ENCODE measurements around the gene TMPRSS13.
"Not testable (repeated sequence)": the region's sequence is repeated elsewhere in the genome, so short reads cannot be mapped to it uniquely, and the experiment has no call there.

TMPRSS13 gene

DNA sequence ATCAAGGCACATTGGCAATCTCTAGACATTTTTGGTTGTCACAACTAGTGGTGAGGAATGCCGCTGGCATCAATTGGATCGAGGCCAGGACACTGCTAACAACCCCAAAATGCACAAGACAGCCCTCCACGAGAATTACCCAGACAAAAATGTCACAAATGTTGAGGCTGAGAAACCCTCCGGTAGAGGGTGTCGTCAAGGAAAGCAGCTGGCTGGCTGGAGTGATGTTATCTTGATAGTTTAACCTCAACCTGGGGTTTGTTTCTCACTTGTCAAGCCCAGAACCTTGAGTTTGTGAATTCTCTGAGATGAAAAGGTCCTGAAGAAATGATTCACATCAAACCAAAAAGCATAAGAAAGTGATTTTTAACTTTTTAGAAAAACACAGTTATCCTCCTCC is 21.1 kb upstream of the TMPRSS13 start:
- Histone ChIP-seq H3K9me3 (ENCODE audit: control insufficient read depth, insufficient read depth, low read depth, low read length) (no peaks in the 10 kb centered on the region), H3K4me3 (ENCODE audit: low read depth, low read length) (no peak overlapping the region), H3K4me1 (ENCODE audit: control insufficient read depth, insufficient read depth, low read length) (no peaks in the 10 kb centered on the region), H3K36me3 (ENCODE audit: control insufficient read depth in 2 of 2, insufficient read depth in 1 of 2, low read length in 2 of 2) (no peaks in the 10 kb centered on the region), H3K27ac (ENCODE audit: extremely low read depth, low read depth, low read length) (no peak overlapping the region)
- ChIA-PET POLR2A (no interaction called here), CTCF (interaction anchor here (1.4 to 9.3 kb wide), 4 partner anchors 11 to 143 kb away, joined by 5 to 100 read pairs (median 6); no protein-coding TSS in a partner anchor)
- TF ChIP-seq ZFP37 (tag by site-specific recombination; IDR thresholded peaks at IDR 0.05) = no peak
- TF ChIP-seq ZNF114 (tag by site-specific recombination; IDR thresholded peaks at IDR 0.05) = no peak
- no peak for TF ChIP-seq ZNF423 (tag by site-specific recombination; IDR thresholded peaks at IDR 0.05)
- TF ChIP-seq ZNF677 (tag by site-specific recombination; IDR thresholded peaks at IDR 0.05) = no peak
- TF ChIP-seq, protein P1, sequence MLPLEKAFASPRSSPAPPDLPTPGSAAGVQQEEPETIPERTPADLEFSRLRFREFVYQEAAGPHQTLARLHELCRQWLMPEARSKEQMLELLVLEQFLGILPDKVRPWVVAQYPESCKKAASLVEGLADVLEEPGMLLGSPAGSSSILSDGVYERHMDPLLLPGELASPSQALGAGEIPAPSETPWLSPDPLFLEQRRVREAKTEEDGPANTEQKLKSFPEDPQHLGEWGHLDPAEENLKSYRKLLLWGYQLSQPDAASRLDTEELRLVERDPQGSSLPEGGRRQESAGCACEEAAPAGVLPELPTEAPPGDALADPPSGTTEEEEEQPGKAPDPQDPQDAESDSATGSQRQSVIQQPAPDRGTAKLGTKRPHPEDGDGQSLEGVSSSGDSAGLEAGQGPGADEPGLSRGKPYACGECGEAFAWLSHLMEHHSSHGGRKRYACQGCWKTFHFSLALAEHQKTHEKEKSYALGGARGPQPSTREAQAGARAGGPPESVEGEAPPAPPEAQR (tag by site-specific recombination; IDR thresholded peaks at IDR 0.05) = no peak
- TF ChIP-seq, protein P2, sequence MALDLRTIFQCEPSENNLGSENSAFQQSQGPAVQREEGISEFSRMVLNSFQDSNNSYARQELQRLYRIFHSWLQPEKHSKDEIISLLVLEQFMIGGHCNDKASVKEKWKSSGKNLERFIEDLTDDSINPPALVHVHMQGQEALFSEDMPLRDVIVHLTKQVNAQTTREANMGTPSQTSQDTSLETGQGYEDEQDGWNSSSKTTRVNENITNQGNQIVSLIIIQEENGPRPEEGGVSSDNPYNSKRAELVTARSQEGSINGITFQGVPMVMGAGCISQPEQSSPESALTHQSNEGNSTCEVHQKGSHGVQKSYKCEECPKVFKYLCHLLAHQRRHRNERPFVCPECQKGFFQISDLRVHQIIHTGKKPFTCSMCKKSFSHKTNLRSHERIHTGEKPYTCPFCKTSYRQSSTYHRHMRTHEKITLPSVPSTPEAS (tag by site-specific recombination; IDR thresholded peaks at IDR 0.05) = no peak

DNA sequence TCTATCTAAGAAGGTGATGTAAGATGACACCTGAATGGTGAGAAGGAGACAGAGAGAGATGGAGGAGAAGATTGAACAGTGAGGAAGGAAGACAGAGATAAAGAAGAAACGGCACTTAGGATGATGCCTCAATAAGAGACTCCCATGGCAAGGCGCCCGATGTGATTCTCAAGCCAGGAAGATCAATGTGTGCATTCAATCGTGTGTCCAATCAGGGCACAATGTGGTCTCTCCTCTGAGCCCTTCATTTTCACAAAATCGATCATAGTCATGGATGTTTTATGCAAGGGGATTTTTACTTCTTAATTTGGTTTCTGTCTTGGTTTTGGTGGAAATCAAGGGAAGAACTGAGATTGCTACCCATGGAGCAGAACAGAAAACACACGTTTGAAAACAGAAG is 19.9 kb upstream of the TMPRSS13 start:
- Histone ChIP-seq H3K27ac (ENCODE audit: extremely low read depth, low read depth, low read length) (no peak overlapping the region), H3K4me1 (ENCODE audit: control insufficient read depth, insufficient read depth, low read length) (no peaks in the 10 kb centered on the region), H3K9me3 (ENCODE audit: control insufficient read depth, insufficient read depth, low read depth, low read length) (no peaks in the 10 kb centered on the region), H3K4me3 (ENCODE audit: low read depth, low read length) (no peak overlapping the region), H3K36me3 (ENCODE audit: control insufficient read depth in 2 of 2, insufficient read depth in 1 of 2, low read length in 2 of 2) (no peaks in the 10 kb centered on the region)
- TF ChIP-seq GLIS2 (tag by site-specific recombination; IDR thresholded peaks at IDR 0.05) (no peak), WT1 (tag by site-specific recombination; IDR thresholded peaks at IDR 0.05) (no peak), HOXC10 (CRISPR knock-in tag; IDR thresholded peaks at IDR 0.05) (no peak), ZNF416 (tag by site-specific recombination; IDR thresholded peaks at IDR 0.05) (no peak), MEIS1 (CRISPR knock-in tag; IDR thresholded peaks at IDR 0.05; ENCODE audit: borderline replicate concordance) (no peak), KLF9 (tag by site-specific recombination; IDR thresholded peaks at IDR 0.05; ENCODE audit: low read depth) (no peak), ZNF132 (tag by site-specific recombination; IDR thresholded peaks at IDR 0.05; ENCODE audit: borderline replicate concordance) (no peak), EGR2 (tag by site-specific recombination; IDR thresholded peaks at IDR 0.05; ENCODE audit: low read depth) (no peak), MZF1 (tag by site-specific recombination; IDR thresholded peaks at IDR 0.05; ENCODE audit: borderline replicate concordance) (no peak), ZNF24 (tag by site-specific recombination; IDR thresholded peaks at IDR 0.05) (no peak), ZNF600 (tag by site-specific recombination; IDR thresholded peaks at IDR 0.05) (no peak), ZNF341 (tag by site-specific recombination; IDR thresholded peaks at IDR 0.05; ENCODE audit: low read depth) (no peak), ZNF112 (tag by site-specific recombination; IDR thresholded peaks at IDR 0.05) (no peak), ZNF626 (tag by site-specific recombination; IDR thresholded peaks at IDR 0.05) (no peak), ZNF19 (tag by site-specific recombination; IDR thresholded peaks at IDR 0.05; ENCODE audit: low read depth) (no peak), ZNF155 (tag by site-specific recombination; IDR thresholded peaks at IDR 0.05) (no peak), ZNF664 (tag by site-specific recombination; IDR thresholded peaks at IDR 0.05) (no peak), ZNF302 (tag by site-specific recombination; IDR thresholded peaks at IDR 0.05; ENCODE audit: low read depth) (no peak)
- TF ChIP-seq, protein P3, sequence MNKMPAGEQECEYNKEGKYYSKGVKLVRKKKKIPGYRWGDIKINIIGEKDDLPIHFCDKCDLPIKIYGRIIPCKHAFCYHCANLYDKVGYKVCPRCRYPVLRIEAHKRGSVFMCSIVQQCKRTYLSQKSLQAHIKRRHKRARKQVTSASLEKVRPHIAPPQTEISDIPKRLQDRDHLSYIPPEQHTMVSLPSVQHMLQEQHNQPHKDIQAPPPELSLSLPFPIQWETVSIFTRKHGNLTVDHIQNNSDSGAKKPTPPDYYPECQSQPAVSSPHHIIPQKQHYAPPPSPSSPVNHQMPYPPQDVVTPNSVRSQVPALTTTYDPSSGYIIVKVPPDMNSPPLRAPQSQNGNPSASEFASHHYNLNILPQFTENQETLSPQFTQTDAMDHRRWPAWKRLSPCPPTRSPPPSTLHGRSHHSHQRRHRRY (tag by site-specific recombination; IDR thresholded peaks at IDR 0.05) = no peak
- POLR2A ChIA-PET = no interaction called here
- CTCF ChIA-PET = interaction anchor here (1.0 to 9.3 kb wide), 4 partner anchors 104 to 130 kb away, joined by 3 to 223 read pairs (median 134); no protein-coding TSS in a partner anchor

GRCh38 chr11:117948466-117948865 is 19.3 kb upstream of the TMPRSS13 start:
- CTCF ChIA-PET = interaction anchor here (0.7 to 9.3 kb wide), 6 partner anchors 65 to 140 kb away, joined by 3 to 223 read pairs (median 73); no protein-coding TSS in a partner anchor
- POLR2A ChIA-PET = not testable (repeated sequence)

DNA sequence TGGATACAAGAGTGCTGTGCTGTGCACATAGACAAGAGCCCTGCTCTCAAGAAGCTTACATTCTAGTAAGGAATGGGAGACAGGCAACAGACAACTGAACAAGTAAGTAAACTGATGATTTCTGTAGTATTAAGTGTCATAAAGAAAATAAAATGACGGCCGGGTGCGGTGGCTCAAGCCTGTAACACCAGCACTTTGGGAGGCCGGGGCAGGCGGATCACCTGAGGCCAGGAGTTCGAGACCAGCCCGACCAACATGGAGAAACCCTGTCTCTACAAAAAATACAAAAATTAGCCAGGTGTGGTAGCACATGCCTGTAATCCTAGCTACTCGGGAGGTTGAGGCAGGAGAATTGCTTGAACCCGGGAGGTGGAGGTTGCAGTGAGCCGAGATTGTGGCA is 18.5 kb upstream of the TMPRSS13 start:
- ChIA-PET POLR2A (interaction anchor here (1.8 kb wide), 1 partner anchor 71 kb away, joined by 4 read pairs; the partner anchor contains the start of gene FXYD6), CTCF (interaction anchor here (0.6 to 9.3 kb wide), 27 partner anchors 8 to 521 kb away, joined by 3 to 223 read pairs (median 11); no protein-coding TSS in a partner anchor)
- H3K27ac ChIP-seq (ENCODE audit: extremely low read depth, low read depth, low read length); H3K4me1 ChIP-seq (ENCODE audit: control insufficient read depth, insufficient read depth, low read length); H3K4me3 ChIP-seq (ENCODE audit: low read depth, low read length); H3K9me3 ChIP-seq (ENCODE audit: control insufficient read depth, insufficient read depth, low read depth, low read length); H3K36me3 ChIP-seq (ENCODE audit: control insufficient read depth in 2 of 2, insufficient read depth in 1 of 2, low read length in 2 of 2): not testable (repeated sequence)

More at GRCh38 chr11:117948466-117948865, 19.3 kb upstream of the TMPRSS13 start:
- H3K4me1 ChIP-seq (ENCODE audit: control insufficient read depth, insufficient read depth, low read length); H3K36me3 ChIP-seq (ENCODE audit: control insufficient read depth in 2 of 2, insufficient read depth in 1 of 2, low read length in 2 of 2); H3K4me3 ChIP-seq (ENCODE audit: low read depth, low read length); H3K27ac ChIP-seq (ENCODE audit: extremely low read depth, low read depth, low read length); H3K9me3 ChIP-seq (ENCODE audit: control insufficient read depth, insufficient read depth, low read depth, low read length): not testable (repeated sequence)

All from HEK293 (cell line).